A673 (cell line): ENCODE measurements around the gene LRBA. TPM values are rescaled to one million over a fixed set of nuclear protein-coding genes. Genes with fewer than 3 reads are reported as not detected.

ENCODE experiments used
- BruUV-seq: library from RNA; stranded (reverse); fragments of 400-500 nt; replicated peaks from 2 replicates; lab custom pipeline; 2021; lab: Mats Ljungman, UMichigan
- CTCF ChIA-PET: fragments of 300-600 bp; sonication (Branson Sonifier 250); formaldehyde crosslinking; loops from one replicate; lab custom pipeline; 2022; ENCODE audit warnings: antibody characterized with exemption; lab: Charles Lee
- POLR2A ChIA-PET: fragments of 300-600 bp; sonication (Branson Sonifier 250); formaldehyde crosslinking; loops from one replicate; lab custom pipeline; 2022; ENCODE audit warnings: antibody characterized with exemption; ENCODE audit not compliant: low non-redundant PET; lab: Charles Lee
- DNase-seq: peaks from one replicate; pipeline ENCODE4 v3.0.0-alpha.2; 2015; ENCODE audit warnings: low spot score
- H3K27ac ChIP-seq: fragments of 200-600 bp; sonication (generic); 2 replicates; pipeline ENCODE4 v1.5.1; 2016; ENCODE audit warnings: mixed run types, low read depth, mild to moderate bottlenecking, mixed read lengths, antibody characterized with exemption, low read length; ENCODE audit not compliant: poor library complexity, severe bottlenecking
- H3K27me3 ChIP-seq: fragments of 200-600 bp; sonication (generic); replicated peaks from 2 replicates; pipeline ENCODE4 v1.6.1; 2017; ENCODE audit warnings: mixed run types, low read depth, mild to moderate bottlenecking, mixed read lengths, antibody characterized with exemption, low read length; ENCODE audit not compliant: insufficient read depth, poor library complexity
- H3K36me3 ChIP-seq: fragments of 200-600 bp; sonication (generic); 2 replicates; pipeline ENCODE4 v1.6.1; 2016; ENCODE audit warnings: mixed run types, mild to moderate bottlenecking, mixed read lengths, antibody characterized with exemption, low read length; ENCODE audit not compliant: insufficient read depth, poor library complexity, severe bottlenecking
- H3K4me1 ChIP-seq: fragments of 200-600 bp; sonication (generic); 2 replicates; pipeline ENCODE4 v1.6.1; 2017; ENCODE audit warnings: mixed run types, mild to moderate bottlenecking, mixed read lengths, antibody characterized with exemption, low read length; ENCODE audit not compliant: insufficient read depth, poor library complexity, severe bottlenecking
- H3K4me3 ChIP-seq: fragments of 200-600 bp; sonication (generic); 2 replicates; pipeline ENCODE4 v1.5.1; 2016; ENCODE audit warnings: low read depth, mixed run types, mild to moderate bottlenecking, mixed read lengths, low read length; ENCODE audit not compliant: poor library complexity, severe bottlenecking
- H3K9me3 ChIP-seq: fragments of 200-600 bp; sonication (generic); 2 replicates; pipeline ENCODE4 v1.6.1; 2016; ENCODE audit warnings: mixed run types, low read depth, mild to moderate bottlenecking, mixed read lengths, antibody characterized with exemption, low read length; ENCODE audit not compliant: poor library complexity, severe bottlenecking
- CTCF ChIP-seq: fragments of 300-800, 200-600 bp; sonication (generic); conservative IDR thresholded peaks from 2 replicates; pipeline ENCODE4 v1.5.1; 2017; ENCODE audit warnings: low read depth, mild to moderate bottlenecking, antibody characterized with exemption, low read length, moderate library complexity, mixed read lengths
- EZH2 ChIP-seq: fragments of 200-600 bp; sonication (generic); IDR thresholded peaks from 2 replicates; pipeline ENCODE4 v1.6.1; 2017; ENCODE audit warnings: borderline replicate concordance, low read depth, mild to moderate bottlenecking, mixed read lengths, antibody characterized with exemption, low read length; ENCODE audit not compliant: poor library complexity, severe bottlenecking
- intact Hi-C: fragments of 100-400 bp; cut with micrococcal nuclease; formaldehyde crosslinking; loops from one replicate; pipeline ENCODE4 v1.10.0; 2022; ENCODE audit not compliant: unreplicated experiment
- total RNA-seq: library from RNA; stranded (reverse); gene quantifications from 2 replicates; pipeline ENCODE4 v1.2.3, GENCODE V29; 2021

LRBA gene
- total RNA-seq, 1 experiment from 2014 or later: 35.7 TPM

- Histone ChIP-seq H3K36me3 (no peaks in the 10 kb centered on the region), H3K9me3 (no peaks in the 10 kb centered on the region), H3K4me3 (no peak overlapping the region), H3K27me3 (no peaks in the 10 kb centered on the region), H3K27ac (no peak overlapping the region), H3K4me1 (no peaks in the 10 kb centered on the region)
- CTCF ChIA-PET: no interaction called here
- BruUV-seq: no TSS peak
- no peak for DNase-seq
- intact Hi-C loops: no loop called here
- POLR2A ChIA-PET: interaction anchor here (0.6 kb wide), 2 partner anchors 166 to 302 kb away, joined by 3 read pairs; no protein-coding TSS in a partner anchor
- TF ChIP-seq EZH2 (no peak), CTCF (no peak)
Measured at GRCh38 chr4:150250293-150250997, 764.6 kb downstream of the LRBA start.

GRCh38 chr4:150248181-150248580, 766.9 kb downstream of the LRBA start:
- no peak for TF ChIP-seq EZH2
- 0 out of 2 replicates have a peak, but pooled peaks have one; percentile 19 for TF ChIP-seq CTCF
- Histone ChIP-seq H3K27me3 (no peaks in the 10 kb centered on the region), H3K4me1 (peaks cover 12% of the 10 kb centered on the region), H3K27ac (no peak overlapping the region), H3K9me3 (no peaks in the 10 kb centered on the region), H3K4me3 (no peak overlapping the region), H3K36me3 (no peaks in the 10 kb centered on the region)
- intact Hi-C loops: no loop called here
- BruUV-seq: no TSS peak
- ChIA-PET CTCF (no interaction called here), POLR2A (no interaction called here)
- DNase-seq: no peak

GRCh38 chr4:150247184-150247583, 767.9 kb downstream of the LRBA start:
- ChIA-PET POLR2A (interaction anchor here (0.6 kb wide), 1 partner anchor 784 kb away, joined by 5 read pairs; no protein-coding TSS in a partner anchor), CTCF (no interaction called here)
- no peaks in the 10 kb centered on the region for H3K27me3 ChIP-seq
- no peaks in the 10 kb centered on the region for H3K9me3 ChIP-seq
- BruUV-seq: no TSS peak
- intact Hi-C loops: no loop called here
- H3K36me3 ChIP-seq: no peaks in the 10 kb centered on the region
- H3K4me1 ChIP-seq: peaks cover 12% of the 10 kb centered on the region
- H3K4me3 ChIP-seq: no peak overlapping the region
- DNase-seq: no peak
- H3K27ac ChIP-seq: no peak overlapping the region
- no peak for TF ChIP-seq EZH2
- no peak for TF ChIP-seq CTCF
